Stimulated activated naive B cell treated with anti-CD40 and anti-IgM and Interleukin-4, amounts not matched to agents 10 μg/mL and 1 μg/mL and 100 μg/mL, for 72 hours (primary cell): ENCODE results near the gene MRTFA.
"Not testable (repeated sequence)": the region's sequence is repeated elsewhere in the genome, so short reads cannot be mapped to it uniquely, and the experiment has no call there.

Experiments
- ATAC-seq, 2 donors: fragments of 150-1000 bp; cut with Tn5 transposase; replicated peaks; 2 replicates each; pipeline ENCODE4 v1.10.0; 2021; ENCODE audit warnings: moderate library complexity in 1 of 2
- DNase-seq: peaks from one replicate; pipeline ENCODE4 v3.0.0; 2021
- H3K27ac Mint-ChIP-seq: one replicate; pipeline ENCODE4 v1.8.0; 2022; ENCODE audit warnings: mild to moderate bottlenecking, mixed read lengths
- H3K27me3 Mint-ChIP-seq, 2 donors: one replicate each; pipeline ENCODE4 v1.8.0; 2022; ENCODE audit warnings: mixed read lengths in 2 of 2
- H3K36me3 Mint-ChIP-seq, 2 donors: one replicate each; pipeline ENCODE4 v1.8.0; 2022; ENCODE audit warnings: mixed read lengths in 2 of 2, mild to moderate bottlenecking in 1 of 2
- H3K4me1 Mint-ChIP-seq, 2 donors: one replicate each; pipeline ENCODE4 v1.8.0; 2022; ENCODE audit warnings: mixed read lengths in 2 of 2, mild to moderate bottlenecking in 1 of 2
- H3K4me3 Mint-ChIP-seq, 2 donors: one replicate each; pipeline ENCODE4 v1.8.0; 2022; ENCODE audit warnings: mild to moderate bottlenecking in 2 of 2, mixed read lengths in 2 of 2, moderate library complexity in 1 of 2
- H3K9me3 Mint-ChIP-seq, 2 donors: one replicate each; pipeline ENCODE4 v1.8.0; 2022; ENCODE audit warnings: mixed read lengths in 2 of 2, mild to moderate bottlenecking in 1 of 2

The MRTFA gene

DNA sequence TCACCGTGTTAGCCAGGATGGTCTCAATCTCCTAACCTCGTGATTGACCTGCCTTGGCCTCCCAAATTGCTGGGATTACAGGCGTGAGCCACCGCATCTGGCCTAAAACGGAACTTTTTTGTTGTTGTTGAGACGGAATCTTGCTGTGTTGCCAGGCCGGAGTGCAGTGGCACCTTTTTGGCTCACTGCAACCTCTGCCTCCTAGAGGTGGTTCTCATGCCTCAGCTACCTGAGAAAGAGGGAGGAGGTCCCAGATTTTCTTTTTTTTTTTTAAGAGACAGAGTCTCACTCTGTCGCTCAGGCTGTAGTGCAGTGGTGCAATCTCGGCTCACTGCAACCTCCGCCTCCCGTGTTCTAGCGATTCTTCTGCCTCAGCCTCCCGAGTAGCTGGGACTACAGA lies 34.9 kb upstream of the MRTFA start:
- no peak for DNase-seq
- Mint-ChIP-seq H3K27ac (no peak overlapping the region), H3K4me3 (no peak overlapping the region), H3K36me3 (no peaks in the 10 kb centered on the region), H3K27me3 (peaks cover 4 to 6% of the 10 kb centered on the region in 2 donors), H3K9me3 (no peaks in the 10 kb centered on the region), H3K4me1 (peaks cover 6 to 9% of the 10 kb centered on the region in 2 donors)
- no peak for ATAC-seq

DNA sequence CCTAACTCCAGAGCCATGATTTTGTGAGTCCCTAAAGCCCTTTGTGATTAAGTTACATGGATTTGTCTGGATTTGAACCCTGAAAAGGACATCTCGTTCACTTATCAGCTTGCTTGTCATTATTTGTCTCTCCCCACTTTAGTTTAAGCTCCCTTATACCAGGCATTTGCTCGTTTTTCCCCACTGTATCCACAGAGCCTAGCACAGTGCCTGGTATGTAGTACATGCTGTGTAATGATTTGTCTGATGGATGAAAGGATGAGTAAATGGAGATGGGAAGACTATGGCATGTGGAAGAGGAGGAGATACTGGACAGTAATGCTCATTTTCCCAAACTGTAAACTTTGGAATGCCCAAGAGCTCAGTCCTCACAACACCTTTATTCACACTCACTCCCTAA lies 33.5 kb upstream of the MRTFA start:
- H3K9me3 Mint-ChIP-seq: no peaks in the 10 kb centered on the region
- no peaks in the 10 kb centered on the region for H3K36me3 Mint-ChIP-seq
- H3K4me3 Mint-ChIP-seq: no peak overlapping the region
- no peak for ATAC-seq
- H3K4me1 Mint-ChIP-seq: peaks cover 6 to 9% of the 10 kb centered on the region in 2 donors
- no peak for DNase-seq
- H3K27ac Mint-ChIP-seq: no peak overlapping the region
- peaks cover 4 to 6% of the 10 kb centered on the region in 2 donors for H3K27me3 Mint-ChIP-seq

DNA sequence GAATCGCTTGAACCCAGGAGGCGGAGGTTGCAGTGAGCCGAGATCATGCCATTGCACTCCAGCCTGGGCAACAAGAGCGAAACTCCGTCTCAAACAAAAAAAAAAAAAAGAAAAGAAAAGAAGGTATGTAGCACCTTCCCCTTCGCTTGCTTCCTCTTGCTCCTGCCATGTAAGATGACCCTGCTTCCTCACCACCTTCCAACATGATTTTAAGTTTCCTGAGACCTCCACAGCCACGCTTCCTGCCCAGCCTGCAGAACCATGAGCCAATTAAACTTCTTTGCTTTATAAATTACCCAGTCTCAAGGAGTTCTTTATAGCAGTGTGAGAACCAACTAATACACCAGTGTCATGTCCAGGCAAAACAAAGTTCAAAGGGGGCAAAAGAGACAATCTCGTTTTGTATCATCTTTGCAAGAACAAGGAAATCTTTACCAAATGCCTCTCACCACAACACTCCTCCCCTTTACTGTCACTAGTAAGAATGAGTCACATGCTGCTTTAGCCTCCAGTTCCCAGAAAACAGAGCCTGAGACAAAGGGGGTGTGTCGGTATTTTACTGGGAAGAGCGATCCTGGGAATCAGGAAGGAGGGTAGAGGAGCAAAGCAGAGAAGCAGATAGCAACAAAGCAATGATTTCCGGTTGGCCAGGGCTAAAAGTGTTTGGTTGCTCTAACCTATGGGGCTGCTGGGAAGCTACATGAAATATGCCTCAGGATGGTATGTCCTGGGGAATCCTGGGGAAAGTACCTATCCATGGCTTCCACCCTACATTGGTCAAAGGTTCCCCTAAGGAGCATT lies 32.3 kb upstream of the MRTFA start:
- H3K27me3 Mint-ChIP-seq: peaks cover 4 to 6% of the 10 kb centered on the region in 2 donors
- H3K36me3 Mint-ChIP-seq: no peaks in the 10 kb centered on the region
- H3K9me3 Mint-ChIP-seq: no peaks in the 10 kb centered on the region
- H3K27ac Mint-ChIP-seq: no peak overlapping the region
- ATAC-seq (no peak), DNase-seq (no peak)
- H3K4me1 Mint-ChIP-seq: peaks cover 6 to 9% of the 10 kb centered on the region in 2 donors
- no peak overlapping the region for H3K4me3 Mint-ChIP-seq

DNA sequence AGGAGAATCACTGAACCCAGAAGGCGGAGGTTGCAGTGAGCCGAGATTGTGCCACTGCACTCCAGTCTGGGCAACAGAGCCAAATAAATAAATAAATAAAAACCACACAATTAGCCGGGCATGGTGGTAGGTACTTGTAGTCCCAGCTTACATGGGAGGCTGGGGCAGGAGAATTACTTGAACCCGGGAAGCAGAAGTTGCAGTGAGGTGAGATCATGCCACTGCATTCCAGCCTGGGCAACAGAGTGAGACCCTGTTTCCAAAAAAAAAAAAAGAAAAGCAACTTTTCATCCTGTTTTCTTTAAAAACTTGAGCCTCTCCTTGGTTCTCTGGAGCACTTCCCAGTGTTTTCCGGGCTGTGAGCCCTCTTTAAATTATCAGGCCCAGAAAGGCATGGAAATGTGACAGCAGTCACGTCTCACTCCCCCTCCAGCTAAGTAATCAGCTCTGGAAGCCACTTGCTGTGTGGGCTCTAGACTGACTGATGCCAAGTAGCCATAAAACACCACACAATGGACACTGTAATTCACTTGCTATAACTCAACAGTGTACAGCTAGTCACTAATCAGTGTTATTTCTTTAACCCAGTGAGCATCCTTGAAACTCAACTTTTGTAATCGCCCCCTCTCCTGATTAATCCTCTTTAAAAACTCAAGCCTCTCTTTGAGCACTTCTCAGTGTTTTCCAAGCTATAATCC lies 29.8 kb upstream of the MRTFA start:
- Mint-ChIP-seq H3K27ac (no peak overlapping the region), H3K27me3 (peaks cover 4 to 6% of the 10 kb centered on the region in 2 donors), H3K4me3 (no peak overlapping the region), H3K4me1 (peaks cover 7 to 12% of the 10 kb centered on the region in 2 donors), H3K9me3 (no peaks in the 10 kb centered on the region), H3K36me3 (no peaks in the 10 kb centered on the region)
- ATAC-seq (no peak), DNase-seq (no peak)

DNA sequence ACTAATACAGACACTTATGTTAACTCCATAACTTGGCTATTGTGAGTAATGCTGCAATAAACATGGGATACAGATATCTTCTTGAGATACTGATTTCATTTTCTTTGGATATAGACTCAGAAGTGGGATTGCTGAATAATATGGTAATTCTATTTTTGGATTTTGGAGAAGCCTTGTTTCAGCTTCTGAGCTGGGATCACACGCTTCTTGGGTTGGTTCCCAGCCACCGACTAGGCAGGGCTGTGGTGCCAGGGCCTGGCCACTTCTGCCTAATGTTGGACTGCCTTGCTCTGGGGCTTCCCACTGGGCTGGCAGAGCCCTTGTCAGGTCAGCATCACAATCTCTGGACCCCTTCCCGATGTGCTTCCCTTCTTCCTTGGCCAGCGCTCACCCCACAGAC lies 28.8 kb upstream of the MRTFA start:
- ATAC-seq: no peak
- no peaks in the 10 kb centered on the region for H3K9me3 Mint-ChIP-seq
- DNase-seq: no peak
- H3K27me3 Mint-ChIP-seq: peaks cover 4 to 6% of the 10 kb centered on the region in 2 donors
- H3K27ac Mint-ChIP-seq: no peak overlapping the region
- H3K4me1 Mint-ChIP-seq: peaks cover 14 to 21% of the 10 kb centered on the region in 2 donors
- no peak overlapping the region for H3K4me3 Mint-ChIP-seq
- H3K36me3 Mint-ChIP-seq: no peaks in the 10 kb centered on the region

DNA sequence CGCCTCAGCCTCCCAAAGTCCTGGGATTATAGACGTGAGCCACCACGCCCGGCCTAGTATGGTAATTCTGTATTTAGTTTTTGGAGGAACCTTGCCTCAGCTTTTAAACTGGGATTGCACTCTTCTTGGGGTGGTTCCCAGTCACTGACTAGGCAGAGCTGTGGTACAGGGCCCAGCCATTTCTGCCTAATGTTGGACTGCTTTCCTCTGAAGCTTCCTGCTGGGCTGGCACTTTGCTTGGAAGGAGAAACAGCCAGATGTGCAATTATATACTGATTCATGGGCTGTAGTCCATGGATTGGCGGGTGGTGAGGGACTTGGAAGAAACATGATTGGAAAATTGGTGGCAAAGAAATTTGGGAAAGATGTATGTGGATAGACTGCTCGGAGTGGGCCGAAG lies 25.2 kb upstream of the MRTFA start:
- ATAC-seq (no peak), DNase-seq (no peak)
- H3K4me3 Mint-ChIP-seq: no peak overlapping the region
- H3K27me3 Mint-ChIP-seq: no peaks in the 10 kb centered on the region
- no peak overlapping the region for H3K27ac Mint-ChIP-seq
- H3K9me3 Mint-ChIP-seq: no peaks in the 10 kb centered on the region
- peaks cover 11 to 14% of the 10 kb centered on the region in 2 donors for H3K4me1 Mint-ChIP-seq
- H3K36me3 Mint-ChIP-seq: no peaks in the 10 kb centered on the region

DNA sequence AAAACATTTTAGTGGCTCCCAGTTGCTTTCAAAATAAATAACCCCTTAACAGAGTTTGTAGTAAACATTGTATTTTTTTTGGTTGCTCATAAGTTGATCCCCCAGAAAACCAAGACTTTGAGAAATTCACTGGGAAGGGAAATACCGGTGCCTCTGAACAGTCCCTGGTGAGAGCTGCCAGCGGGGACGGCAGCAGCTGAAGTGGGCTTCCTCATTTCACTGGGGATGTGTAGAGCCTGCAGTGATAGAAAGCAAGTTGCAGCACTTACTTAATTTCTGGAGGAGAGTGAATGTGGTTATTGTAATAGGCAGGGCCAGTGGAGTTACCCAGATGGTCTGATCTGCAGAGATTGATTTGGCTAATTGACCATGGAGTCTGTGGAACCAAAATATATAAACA lies 24.2 kb upstream of the MRTFA start:
- ATAC-seq: peak; percentile 54 to 68
- Mint-ChIP-seq H3K27ac (no peak overlapping the region), H3K9me3 (no peaks in the 10 kb centered on the region), H3K36me3 (no peaks in the 10 kb centered on the region), H3K4me1 (peaks cover 11 to 14% of the 10 kb centered on the region in 2 donors), H3K4me3 (no peak overlapping the region), H3K27me3 (no peaks in the 10 kb centered on the region)
- no peak for DNase-seq

DNA sequence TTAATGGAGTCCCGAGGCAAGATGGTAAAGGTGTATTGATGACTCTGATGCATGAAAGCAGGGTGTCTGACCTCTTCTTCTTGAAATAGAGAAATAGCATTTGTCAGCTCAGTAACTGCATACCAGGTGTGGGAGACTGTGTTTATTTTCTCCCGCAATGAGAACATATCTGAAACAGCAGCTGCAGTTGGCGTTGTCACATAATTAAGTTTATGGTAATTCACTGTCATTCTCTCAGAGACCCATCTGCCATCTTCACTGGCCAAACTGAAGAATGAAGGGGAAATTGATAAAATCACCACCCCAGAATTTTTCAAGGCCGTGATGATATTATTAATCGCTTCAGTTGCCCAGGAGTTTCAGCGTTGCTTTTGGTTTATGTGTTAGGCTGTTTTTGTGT lies 22.6 kb upstream of the MRTFA start:
- no peak overlapping the region for H3K27ac Mint-ChIP-seq
- ATAC-seq (no peak), DNase-seq (no peak)
- no peak overlapping the region for H3K4me3 Mint-ChIP-seq
- peaks cover 13 to 14% of the 10 kb centered on the region in 2 donors for H3K4me1 Mint-ChIP-seq
- H3K9me3 Mint-ChIP-seq: no peaks in the 10 kb centered on the region
- H3K36me3 Mint-ChIP-seq: no peaks in the 10 kb centered on the region
- no peaks in the 10 kb centered on the region for H3K27me3 Mint-ChIP-seq

DNA sequence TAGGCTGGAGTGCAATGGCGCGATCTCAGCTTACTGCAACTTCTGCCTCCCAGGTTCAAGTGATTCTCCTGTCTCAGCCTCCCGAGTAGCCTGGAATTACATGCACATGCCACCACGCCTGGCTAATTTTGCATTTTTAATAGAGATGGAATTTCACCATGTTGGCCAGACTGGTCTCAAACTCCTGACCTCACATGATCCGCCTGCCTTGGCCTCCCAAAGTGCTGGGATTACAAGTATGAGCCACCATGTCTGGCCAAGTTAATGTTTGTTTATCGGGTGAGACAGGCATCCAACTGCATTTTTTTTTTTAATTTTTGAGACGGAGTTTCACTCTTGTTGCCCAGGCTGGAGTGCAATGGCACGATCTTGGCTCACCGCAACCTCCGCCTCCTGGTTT lies 20.1 kb upstream of the MRTFA start:
- H3K9me3 Mint-ChIP-seq, H3K36me3 Mint-ChIP-seq, H3K4me3 Mint-ChIP-seq, H3K27ac Mint-ChIP-seq, H3K27me3 Mint-ChIP-seq, ATAC-seq, DNase-seq: not testable (repeated sequence)
- H3K4me1 Mint-ChIP-seq: peaks cover 19 to 26% of the 10 kb centered on the region in 2 donors

DNA sequence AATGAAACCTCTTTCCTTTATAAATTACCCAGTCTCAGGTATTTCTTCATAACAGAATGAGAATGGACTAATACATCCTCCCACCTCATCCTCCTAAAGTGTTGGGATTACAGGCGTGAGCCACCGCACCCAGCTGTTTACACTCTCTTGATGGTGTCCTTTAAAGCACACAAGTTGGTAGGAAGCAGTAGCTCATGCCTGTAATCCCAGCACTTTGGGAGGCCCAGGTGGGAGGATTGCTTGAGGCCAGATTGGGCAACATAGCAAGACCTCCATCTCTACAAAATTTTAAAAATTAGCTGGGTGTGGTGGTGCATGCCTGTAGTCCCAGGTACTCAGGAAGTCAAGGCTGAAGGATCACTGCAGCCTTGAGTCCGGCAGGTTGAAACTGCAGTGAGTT lies 19.4 kb upstream of the MRTFA start:
- H3K4me3 Mint-ChIP-seq: not testable (repeated sequence)

DNA sequence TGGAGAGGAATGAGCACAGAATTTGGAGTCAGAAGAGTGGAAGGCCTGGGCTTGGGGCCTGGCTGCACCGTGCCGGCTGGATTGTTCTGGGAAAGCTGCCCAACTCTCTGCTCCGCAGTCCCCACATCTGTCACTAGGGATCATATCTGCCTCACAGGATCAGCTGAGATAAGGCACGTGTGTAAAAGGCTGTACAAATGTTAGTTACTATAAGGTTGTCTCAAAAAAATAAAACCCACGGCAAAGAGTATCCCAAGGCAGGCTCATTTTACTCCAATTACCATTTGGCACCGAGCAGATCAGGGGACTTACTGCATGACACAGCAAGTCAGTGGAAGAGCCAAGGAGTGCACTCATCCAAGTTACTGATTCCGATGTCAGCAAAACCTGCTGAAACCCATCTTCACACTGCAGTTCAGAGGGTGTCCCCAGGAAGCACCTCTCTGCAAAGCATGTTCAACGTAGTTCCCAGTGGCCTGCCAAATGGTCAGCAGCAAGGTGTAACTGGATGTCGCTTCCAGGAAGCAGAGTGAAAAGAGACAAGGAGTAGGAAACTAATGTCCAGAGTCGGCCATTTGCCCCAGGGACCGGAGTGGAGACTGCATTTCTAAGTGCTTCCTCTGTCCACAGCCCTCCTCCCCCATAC lies 18.1 kb upstream of the MRTFA start:
- no peak for DNase-seq
- no peaks in the 10 kb centered on the region for H3K27me3 Mint-ChIP-seq
- no peak for ATAC-seq
- H3K9me3 Mint-ChIP-seq: no peaks in the 10 kb centered on the region
- no peak overlapping the region for H3K27ac Mint-ChIP-seq
- H3K4me3 Mint-ChIP-seq: no peak overlapping the region
- H3K36me3 Mint-ChIP-seq: no peaks in the 10 kb centered on the region
- H3K4me1 Mint-ChIP-seq: peaks cover 9 to 15% of the 10 kb centered on the region in 2 donors

More for the DNA sequence above, 19.4 kb upstream of the MRTFA start:
- H3K36me3 Mint-ChIP-seq, H3K27ac Mint-ChIP-seq, DNase-seq, H3K9me3 Mint-ChIP-seq, ATAC-seq, H3K27me3 Mint-ChIP-seq: not testable (repeated sequence)
- peaks cover 15 to 22% of the 10 kb centered on the region in 2 donors for H3K4me1 Mint-ChIP-seq

DNA sequence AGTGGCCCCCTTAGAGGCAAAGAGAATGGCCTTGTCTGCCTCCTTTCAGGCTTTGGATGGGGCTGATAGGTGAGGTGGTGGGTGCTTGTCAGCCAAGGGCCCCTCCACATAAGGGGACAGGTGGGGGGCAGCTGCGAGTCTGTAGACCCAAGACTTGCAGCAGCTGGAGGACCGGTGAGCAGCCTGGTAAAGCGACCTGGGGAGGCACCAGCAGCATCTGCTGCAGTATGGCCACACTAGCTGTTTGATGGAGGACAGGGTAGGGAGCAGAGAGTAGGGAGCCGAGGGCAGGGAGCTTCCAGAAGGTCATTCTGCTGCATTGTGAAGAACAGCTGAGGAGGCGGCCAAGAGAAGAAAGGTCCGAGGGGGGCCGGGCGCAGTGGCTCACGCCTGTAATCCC lies 16.8 kb upstream of the MRTFA start:
- H3K4me3 Mint-ChIP-seq: no peak overlapping the region
- peaks cover 10 to 19% of the 10 kb centered on the region in 2 donors for H3K4me1 Mint-ChIP-seq
- H3K36me3 Mint-ChIP-seq: no peaks in the 10 kb centered on the region

DNA sequence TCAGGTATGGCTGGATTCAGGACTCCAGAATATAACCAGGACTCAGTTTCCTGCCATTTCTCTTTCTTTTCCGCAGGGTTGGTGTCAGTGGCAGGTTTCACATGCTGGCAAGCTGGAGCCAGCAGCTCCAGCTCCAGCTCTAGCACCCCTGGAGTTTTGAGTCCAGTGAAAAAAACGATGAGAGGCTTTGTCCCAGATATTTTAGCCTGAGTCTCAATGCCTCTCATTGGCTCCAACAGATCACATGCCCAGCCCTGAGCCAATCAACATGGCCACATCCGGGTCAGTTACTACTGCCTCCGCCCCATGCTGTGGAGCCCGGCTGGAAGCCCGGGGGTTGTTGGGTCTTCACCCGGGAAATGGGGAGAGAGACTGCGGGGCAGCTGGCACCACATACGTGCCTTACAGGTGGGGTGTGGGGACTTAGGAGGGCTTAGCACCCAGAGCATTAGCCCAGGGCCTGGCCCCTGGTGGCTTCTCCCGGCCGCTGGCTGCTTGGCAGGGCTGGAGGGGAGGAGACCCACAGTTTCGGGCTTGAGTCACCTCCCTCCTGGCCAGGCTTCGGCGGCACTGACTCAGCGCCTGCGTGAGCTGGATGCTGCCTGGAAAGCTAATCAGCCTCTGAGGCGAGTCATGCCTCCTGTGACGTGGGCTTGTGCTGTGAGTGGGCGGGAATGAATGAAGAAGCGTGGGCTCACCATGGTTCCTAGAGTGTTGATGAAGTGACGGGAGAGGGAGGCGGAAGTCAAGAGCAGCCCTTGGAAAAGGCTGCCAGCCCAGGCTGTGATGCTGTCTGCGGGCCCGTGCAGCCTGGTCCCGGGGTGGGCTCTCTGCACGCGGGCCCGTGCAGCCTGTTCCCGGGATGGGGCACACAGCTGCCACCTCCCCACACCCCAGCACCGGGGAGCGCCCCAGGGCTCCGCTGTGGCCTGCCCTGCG lies 15.3 kb upstream of the MRTFA start:
- H3K27ac Mint-ChIP-seq: peak overlapping the region; percentile 92
- peak overlapping the region; percentile 78 to 82 for H3K4me3 Mint-ChIP-seq
- no peaks in the 10 kb centered on the region for H3K9me3 Mint-ChIP-seq
- H3K27me3 Mint-ChIP-seq: no peaks in the 10 kb centered on the region
- H3K36me3 Mint-ChIP-seq: no peaks in the 10 kb centered on the region
- peaks cover 12 to 19% of the 10 kb centered on the region in 2 donors for H3K4me1 Mint-ChIP-seq
- ATAC-seq: peak; percentile 88 to 94
- DNase-seq: peak; percentile 57

More for the DNA sequence above, 16.8 kb upstream of the MRTFA start:
- no peaks in the 10 kb centered on the region for H3K27me3 Mint-ChIP-seq
- peak overlapping the region; percentile 28 for H3K27ac Mint-ChIP-seq
- no peaks in the 10 kb centered on the region for H3K9me3 Mint-ChIP-seq
- DNase-seq: no peak
- ATAC-seq: no peak

DNA sequence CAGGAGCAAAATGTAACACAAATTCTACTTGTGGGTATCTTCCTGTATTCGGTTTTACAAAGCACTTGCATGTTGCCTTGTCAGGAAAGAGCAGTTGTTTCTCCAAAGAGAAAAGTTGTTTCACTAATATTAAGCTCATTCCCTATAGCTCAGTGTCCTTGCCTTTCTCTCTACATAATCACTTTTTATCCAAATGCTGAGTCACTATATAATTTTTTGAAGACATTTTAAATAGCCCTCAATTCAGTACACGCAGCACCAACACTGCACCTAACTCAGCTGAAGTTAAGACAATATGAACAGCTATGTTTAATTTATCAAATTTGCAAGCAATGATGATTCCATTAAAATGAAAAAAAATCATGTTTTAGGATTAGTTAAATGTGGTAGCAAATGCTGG lies 14.5 kb upstream of the MRTFA start:
- no peaks in the 10 kb centered on the region for H3K36me3 Mint-ChIP-seq
- DNase-seq: no peak
- H3K27me3 Mint-ChIP-seq: no peaks in the 10 kb centered on the region
- ATAC-seq: no peak
- H3K4me3 Mint-ChIP-seq: no peak overlapping the region
- H3K27ac Mint-ChIP-seq: no peak overlapping the region
- H3K4me1 Mint-ChIP-seq: peaks cover 15 to 24% of the 10 kb centered on the region in 2 donors
- no peaks in the 10 kb centered on the region for H3K9me3 Mint-ChIP-seq
